ENCODE results near the gene CTSC. TPM values are rescaled to one million over a fixed set of nuclear protein-coding genes. Genes with fewer than 3 reads are reported as not detected.

The CTSC gene
- total RNA-seq, 1 donor from 2014 or later: 84.3 TPM

DNA sequence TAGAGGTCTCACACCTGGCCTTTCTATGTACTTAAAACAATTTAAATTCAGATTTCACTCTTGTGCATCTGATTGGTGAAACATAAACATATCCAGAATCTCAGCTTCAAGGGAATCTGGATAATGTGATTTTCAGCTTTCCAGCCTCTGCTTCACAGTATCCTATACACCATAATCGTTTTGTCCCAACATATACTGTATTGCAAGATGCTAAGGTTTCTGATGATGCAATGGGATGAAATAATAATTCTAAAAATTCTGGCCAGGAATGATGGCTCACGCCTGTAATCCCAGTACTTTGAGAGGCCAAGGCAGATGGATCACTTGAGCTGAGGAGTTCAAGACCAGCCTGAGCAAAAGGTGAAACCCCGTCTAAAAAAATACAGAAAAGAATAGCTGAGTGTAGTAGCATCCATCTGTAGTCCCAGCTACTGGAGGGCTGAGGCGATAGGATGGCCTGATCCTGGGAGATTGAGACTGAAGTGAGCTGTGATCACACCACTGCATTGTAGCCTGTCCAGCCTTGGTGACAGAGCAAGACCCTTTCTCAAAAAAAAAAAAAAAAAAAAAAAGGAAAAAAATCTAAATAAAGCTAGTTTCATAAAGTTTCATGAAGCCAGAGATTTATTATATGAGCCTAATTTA is 41.0 kb upstream of the CTSC start:
- Mint-ChIP-seq H3K9me3 (no peaks in the 10 kb centered on the region), H3K27ac (ENCODE audit: unreplicated experiment) (no peak overlapping the region), H3K4me1 (no peaks in the 10 kb centered on the region), H3K4me3 (no peak overlapping the region), H3K27me3 (ENCODE audit: low read depth) (no peaks in the 10 kb centered on the region), H3K36me3 (ENCODE audit: low read depth) (no peaks in the 10 kb centered on the region)
- TF ChIP-seq, protein P1, sequence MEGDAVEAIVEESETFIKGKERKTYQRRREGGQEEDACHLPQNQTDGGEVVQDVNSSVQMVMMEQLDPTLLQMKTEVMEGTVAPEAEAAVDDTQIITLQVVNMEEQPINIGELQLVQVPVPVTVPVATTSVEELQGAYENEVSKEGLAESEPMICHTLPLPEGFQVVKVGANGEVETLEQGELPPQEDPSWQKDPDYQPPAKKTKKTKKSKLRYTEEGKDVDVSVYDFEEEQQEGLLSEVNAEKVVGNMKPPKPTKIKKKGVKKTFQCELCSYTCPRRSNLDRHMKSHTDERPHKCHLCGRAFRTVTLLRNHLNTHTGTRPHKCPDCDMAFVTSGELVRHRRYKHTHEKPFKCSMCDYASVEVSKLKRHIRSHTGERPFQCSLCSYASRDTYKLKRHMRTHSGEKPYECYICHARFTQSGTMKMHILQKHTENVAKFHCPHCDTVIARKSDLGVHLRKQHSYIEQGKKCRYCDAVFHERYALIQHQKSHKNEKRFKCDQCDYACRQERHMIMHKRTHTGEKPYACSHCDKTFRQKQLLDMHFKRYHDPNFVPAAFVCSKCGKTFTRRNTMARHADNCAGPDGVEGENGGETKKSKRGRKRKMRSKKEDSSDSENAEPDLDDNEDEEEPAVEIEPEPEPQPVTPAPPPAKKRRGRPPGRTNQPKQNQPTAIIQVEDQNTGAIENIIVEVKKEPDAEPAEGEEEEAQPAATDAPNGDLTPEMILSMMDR (conservative IDR thresholded peaks at IDR 0.05): no peak
- DNase-seq (ENCODE audit: low read depth, low spot score): no peak

DNA sequence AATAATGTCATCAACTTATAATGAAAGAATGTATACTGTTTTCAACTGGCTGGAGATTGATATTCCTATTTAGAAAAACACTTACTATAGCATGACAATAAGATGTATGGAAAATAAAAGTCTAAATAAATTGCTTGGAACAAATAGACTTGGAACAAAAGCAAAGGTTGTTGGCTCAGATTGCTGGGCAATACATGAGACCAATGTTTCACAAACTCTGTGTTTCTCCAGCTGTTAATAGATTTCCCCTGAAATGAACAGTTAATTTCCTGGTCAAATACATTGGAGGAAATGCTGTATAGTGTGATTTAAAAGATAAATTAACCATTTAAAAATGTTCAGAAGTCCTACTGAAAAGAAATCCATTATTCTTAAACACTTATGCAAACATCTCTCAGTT is 40.1 kb upstream of the CTSC start:
- Mint-ChIP-seq H3K27me3 (ENCODE audit: low read depth) (no peaks in the 10 kb centered on the region), H3K4me3 (no peak overlapping the region), H3K36me3 (ENCODE audit: low read depth) (no peaks in the 10 kb centered on the region), H3K9me3 (no peaks in the 10 kb centered on the region), H3K27ac (ENCODE audit: unreplicated experiment) (no peak overlapping the region), H3K4me1 (no peaks in the 10 kb centered on the region)
- TF ChIP-seq, protein P1 (conservative IDR thresholded peaks at IDR 0.05): no peak
- DNase-seq (ENCODE audit: low read depth, low spot score): no peak

- H3K27me3 Mint-ChIP-seq (ENCODE audit: low read depth): no peaks in the 10 kb centered on the region
Measured at GRCh38 chr11:88377144-88377543, 39.6 kb upstream of the CTSC start.

GRCh38 chr11:88375927-88376470 is 38.5 kb upstream of the CTSC start:
- TF ChIP-seq, protein P1 (conservative IDR thresholded peaks at IDR 0.05): no peak
- H3K27ac Mint-ChIP-seq (ENCODE audit: unreplicated experiment): no peak overlapping the region
- H3K36me3 Mint-ChIP-seq (ENCODE audit: low read depth): no peaks in the 10 kb centered on the region
- H3K27me3 Mint-ChIP-seq (ENCODE audit: low read depth): no peaks in the 10 kb centered on the region
- H3K9me3 Mint-ChIP-seq: no peaks in the 10 kb centered on the region
- H3K4me1 Mint-ChIP-seq: no peaks in the 10 kb centered on the region
- no peak overlapping the region for H3K4me3 Mint-ChIP-seq
- DNase-seq (ENCODE audit: low read depth, low spot score): no peak

More at GRCh38 chr11:88377144-88377543, 39.6 kb upstream of the CTSC start:
- DNase-seq (ENCODE audit: low read depth, low spot score): no peak
- H3K4me3 Mint-ChIP-seq: no peak overlapping the region
- no peak overlapping the region for H3K27ac Mint-ChIP-seq (ENCODE audit: unreplicated experiment)
- TF ChIP-seq, protein P1 (conservative IDR thresholded peaks at IDR 0.05): no peak
- H3K36me3 Mint-ChIP-seq (ENCODE audit: low read depth): no peaks in the 10 kb centered on the region
- no peaks in the 10 kb centered on the region for H3K4me1 Mint-ChIP-seq
- H3K9me3 Mint-ChIP-seq: no peaks in the 10 kb centered on the region

DNA sequence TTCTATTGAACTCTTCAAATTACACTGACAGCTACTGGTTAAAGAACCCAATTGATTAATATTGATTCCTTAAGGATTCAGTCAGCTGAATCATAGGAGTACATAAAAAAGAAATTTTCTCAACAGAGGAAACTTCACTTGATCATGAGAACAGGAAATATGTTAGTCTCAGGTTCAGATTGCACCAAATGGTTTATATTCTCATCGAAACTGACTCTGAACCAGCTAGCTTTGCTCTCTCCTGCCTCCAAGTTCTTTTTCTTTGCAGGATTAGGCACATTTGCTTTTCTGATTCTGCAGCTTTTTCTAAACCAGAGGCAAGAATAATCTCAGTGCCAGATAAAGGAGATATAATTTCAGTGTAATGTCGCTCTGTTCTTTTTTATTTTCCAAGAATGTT is 33.2 kb upstream of the CTSC start:
- DNase-seq (ENCODE audit: low read depth, low spot score): no peak
- no peaks in the 10 kb centered on the region for H3K36me3 Mint-ChIP-seq (ENCODE audit: low read depth)
- no peaks in the 10 kb centered on the region for H3K4me1 Mint-ChIP-seq
- no peaks in the 10 kb centered on the region for H3K27me3 Mint-ChIP-seq (ENCODE audit: low read depth)
- no peak overlapping the region for H3K4me3 Mint-ChIP-seq
- H3K27ac Mint-ChIP-seq (ENCODE audit: unreplicated experiment): no peak overlapping the region
- TF ChIP-seq, protein P1 (conservative IDR thresholded peaks at IDR 0.05): no peak
- no peaks in the 10 kb centered on the region for H3K9me3 Mint-ChIP-seq
